PC-9 (cell line): ENCODE data around the gene SEZ6L. TPM values are rescaled to one million over a fixed set of nuclear protein-coding genes. Genes with fewer than 3 reads are reported as not detected.

ENCODE experiments used
- BruUV-seq: library from RNA; stranded (reverse); fragments of 400-500 nt; replicated peaks from 2 replicates; lab custom pipeline; 2021; lab: Mats Ljungman, UMichigan
- CTCF ChIA-PET: fragments of 300-600 bp; sonication (Branson Sonifier 250); formaldehyde crosslinking; loops from one replicate; lab custom pipeline; 2022; ENCODE audit warnings: antibody characterized with exemption; lab: Charles Lee
- POLR2A ChIA-PET: fragments of 300-600 bp; sonication (Branson Sonifier 250); formaldehyde crosslinking; loops from one replicate; lab custom pipeline; 2022; ENCODE audit warnings: antibody characterized with exemption; ENCODE audit not compliant: unreplicated experiment; lab: Charles Lee
- DNase-seq, 2 experiments: peaks; one replicate each; pipeline versions ENCODE4 v3.0.0 to v3.0.0-alpha.2; 2015 to 2022; ENCODE audit warnings: mixed read lengths in 1 of 2
- H2AFZ ChIP-seq: fragments of 200-600 bp; sonication (generic); 2 replicates; pipeline ENCODE4 v1.8.1; 2017; ENCODE audit warnings: antibody characterized with exemption
- H3F3A ChIP-seq: fragments of 200-600 bp; sonication (generic); 2 replicates; pipeline ENCODE4 v1.8.1; 2017; ENCODE audit warnings: antibody characterized with exemption, mild to moderate bottlenecking, low read depth; ENCODE audit not compliant: insufficient read depth
- H3K27ac ChIP-seq: fragments of 200-600 bp; sonication (generic); 2 replicates; pipeline ENCODE4 v1.6.1; 2016; ENCODE audit warnings: mixed run types
- H3K27me3 ChIP-seq: fragments of 200-600 bp; sonication (generic); 2 replicates; pipeline ENCODE4 v1.6.1; 2016; ENCODE audit warnings: low read depth, mixed run types; ENCODE audit not compliant: insufficient read depth
- H3K36me3 ChIP-seq: fragments of 200-600 bp; sonication (generic); 2 replicates; pipeline ENCODE4 v1.6.1; 2016; ENCODE audit warnings: low read depth, mixed run types
- H3K4me1 ChIP-seq: fragments of 200-600 bp; sonication (generic); replicated peaks from 2 replicates; pipeline ENCODE4 v1.6.1; 2016; ENCODE audit warnings: mixed run types; ENCODE audit not compliant: insufficient read depth
- H3K4me2 ChIP-seq: fragments of 200-600 bp; sonication (generic); 2 replicates; pipeline ENCODE4 v1.6.1; 2017; ENCODE audit warnings: mixed run types
- H3K4me3 ChIP-seq: fragments of 200-600 bp; sonication (generic); 2 replicates; pipeline ENCODE4 v1.6.1; 2016; ENCODE audit warnings: mixed run types
- H3K79me2 ChIP-seq: fragments of 200-600 bp; sonication (generic); 2 replicates; pipeline ENCODE4 v1.6.1; 2017; ENCODE audit warnings: low read depth, mixed run types
- H3K9me2 ChIP-seq: fragments of 200-600 bp; sonication (generic); 2 replicates; pipeline ENCODE4 v1.8.1; 2017; ENCODE audit warnings: mild to moderate bottlenecking; ENCODE audit not compliant: insufficient read depth
- H3K9me3 ChIP-seq: fragments of 200-600 bp; sonication (generic); 2 replicates; pipeline ENCODE4 v1.8.1; 2016; ENCODE audit warnings: low read depth; ENCODE audit not compliant: insufficient read depth
- H4K20me1 ChIP-seq: fragments of 200-600 bp; sonication (generic); 2 replicates; pipeline ENCODE4 v1.8.1; 2017; ENCODE audit not compliant: insufficient read depth
- CTCF ChIP-seq: fragments of 200-600 bp; sonication (generic); conservative IDR thresholded peaks from 2 replicates; pipeline ENCODE4 v1.6.1; 2017; ENCODE audit warnings: mixed run types, antibody characterized with exemption, mild to moderate bottlenecking, moderate library complexity
- EZH2 ChIP-seq: fragments of 200-600 bp; sonication (generic); IDR thresholded peaks from 2 replicates; pipeline ENCODE4 v1.8.0; 2017; ENCODE audit warnings: antibody characterized with exemption, low read depth
- intact Hi-C: fragments of 100-400 bp; cut with micrococcal nuclease; formaldehyde crosslinking; loops from one replicate; pipeline ENCODE4 v1.10.0; 2022; ENCODE audit not compliant: unreplicated experiment
- total RNA-seq: library from RNA; stranded (reverse); gene quantifications from 2 replicates; pipeline ENCODE4 v1.2.3, GENCODE V29; 2021

The SEZ6L gene
- total RNA-seq, 1 experiment from 2014 or later: not detected

- no peaks in the 10 kb centered on the region for H3K9me2 ChIP-seq
- H3K79me2 ChIP-seq: no peaks in the 10 kb centered on the region
- no peak overlapping the region for H3K4me2 ChIP-seq
- BruUV-seq: no TSS peak
- H2AFZ ChIP-seq: no peak overlapping the region
- no peaks in the 10 kb centered on the region for H4K20me1 ChIP-seq
- intact Hi-C loops: no loop called here
- CTCF ChIA-PET: no interaction called here
- no peak overlapping the region for H3K4me3 ChIP-seq
- H3K36me3 ChIP-seq: no peaks in the 10 kb centered on the region
- no peaks in the 10 kb centered on the region for H3K9me3 ChIP-seq
- DNase-seq: no peak
- peaks cover 48% of the 10 kb centered on the region for H3K27me3 ChIP-seq
- no peak overlapping the region for H3K27ac ChIP-seq
- TF ChIP-seq CTCF (no peak), EZH2 (no peak)
- POLR2A ChIA-PET: no interaction called here
- no peaks in the 10 kb centered on the region for H3F3A ChIP-seq
- H3K4me1 ChIP-seq: no peaks in the 10 kb centered on the region
These were observed 100.3 kb downstream of the SEZ6L start for GRCh38 chr22:26269572-26269971.

- Histone ChIP-seq H3K4me1 (no peaks in the 10 kb centered on the region), H3K27me3 (peaks cover 44% of the 10 kb centered on the region), H4K20me1 (no peaks in the 10 kb centered on the region; the same call in 1 of the 2 replicates), H3K79me2 (no peaks in the 10 kb centered on the region), H3K9me3 (no peaks in the 10 kb centered on the region), H2AFZ (no peak overlapping the region), H3K4me2 (no peak overlapping the region), H3K36me3 (no peaks in the 10 kb centered on the region), H3K9me2 (no peaks in the 10 kb centered on the region), H3K27ac (no peak overlapping the region), H3K4me3 (no peak overlapping the region), H3F3A (no peaks in the 10 kb centered on the region)
- ChIA-PET POLR2A (no interaction called here), CTCF (no interaction called here)
- no TSS peak for BruUV-seq
- TF ChIP-seq EZH2 (no peak), CTCF (no peak)
- no peak for DNase-seq
- intact Hi-C loops: no loop called here
These were observed 102.2 kb downstream of the SEZ6L start for GRCh38 chr22:26271427-26271826.

- Histone ChIP-seq H3K4me1 (no peaks in the 10 kb centered on the region), H2AFZ (no peak overlapping the region), H3K9me2 (no peaks in the 10 kb centered on the region), H3K9me3 (no peaks in the 10 kb centered on the region), H3K36me3 (no peaks in the 10 kb centered on the region), H3K27me3 (peaks cover 42% of the 10 kb centered on the region), H3K27ac (no peak overlapping the region), H3F3A (no peaks in the 10 kb centered on the region), H3K79me2 (no peaks in the 10 kb centered on the region), H3K4me3 (no peak overlapping the region), H4K20me1 (no peaks in the 10 kb centered on the region; the same call in 1 of the 2 replicates), H3K4me2 (no peak overlapping the region)
- POLR2A ChIA-PET: no interaction called here
- no peak for DNase-seq
- TF ChIP-seq EZH2 (no peak), CTCF (no peak)
- BruUV-seq: no TSS peak
- CTCF ChIA-PET: no interaction called here
- intact Hi-C loops: no loop called here
These were observed 103.9 kb downstream of the SEZ6L start for GRCh38 chr22:26273011-26273675.
